RWPE2 (cell line): Measurements from ENCODE around the gene SLC12A7.

Experiments
- ATAC-seq: fragments of 200-7000 bp; cut with Tn5 transposase; 3 replicates; pipeline ENCODE4 v1.9.1; 2021; ENCODE audit warnings: low read depth
- DNase-seq: peaks from one replicate; pipeline ENCODE4 v3.0.0-alpha.2; 2020; ENCODE audit warnings: low spot score
- H3K27ac ChIP-seq: fragments of 450-650 bp; 2 replicates; pipeline ENCODE4 v1.5.1; 2017; ENCODE audit warnings: mild to moderate bottlenecking; ENCODE audit not compliant: poor library complexity, severe bottlenecking
- H3K27me3 ChIP-seq: fragments of 250-450 bp; sonication (Bioruptor Pico); 2 replicates; pipeline ENCODE4 v1.5.1; 2021; ENCODE audit warnings: mild to moderate bottlenecking, moderate library complexity; ENCODE audit not compliant: insufficient read depth, poor library complexity, severe bottlenecking
- H3K36me3 ChIP-seq: fragments of 250-450 bp; sonication (Bioruptor Pico); 2 replicates; pipeline ENCODE4 v1.5.1; 2020; ENCODE audit warnings: low read depth, mild to moderate bottlenecking, moderate library complexity
- H3K4me1 ChIP-seq: fragments of 250-450 bp; sonication (Bioruptor Pico); 2 replicates; pipeline ENCODE4 v1.5.1; 2021; ENCODE audit warnings: mild to moderate bottlenecking, moderate library complexity; ENCODE audit not compliant: insufficient read depth, poor library complexity, severe bottlenecking
- H3K4me3 ChIP-seq: fragments of 250-450 bp; sonication (Bioruptor Pico); 2 replicates; pipeline ENCODE4 v1.5.1; 2021; ENCODE audit warnings: mild to moderate bottlenecking, moderate library complexity; ENCODE audit not compliant: severe bottlenecking
- H3K9me3 ChIP-seq: fragments of 250-450 bp; sonication (Bioruptor Pico); 2 replicates; pipeline ENCODE4 v1.5.1; 2021; ENCODE audit warnings: mild to moderate bottlenecking, moderate library complexity; ENCODE audit not compliant: severe bottlenecking
- TF ChIP-seq, protein P1 (sequence below): fragments of 450-650 bp; IDR thresholded peaks from one replicate; pipeline ENCODE4 v1.5.1; 2017; ENCODE audit warnings: mild to moderate bottlenecking, moderate library complexity; ENCODE audit not compliant: poor library complexity, severe bottlenecking

Gene SLC12A7

DNA sequence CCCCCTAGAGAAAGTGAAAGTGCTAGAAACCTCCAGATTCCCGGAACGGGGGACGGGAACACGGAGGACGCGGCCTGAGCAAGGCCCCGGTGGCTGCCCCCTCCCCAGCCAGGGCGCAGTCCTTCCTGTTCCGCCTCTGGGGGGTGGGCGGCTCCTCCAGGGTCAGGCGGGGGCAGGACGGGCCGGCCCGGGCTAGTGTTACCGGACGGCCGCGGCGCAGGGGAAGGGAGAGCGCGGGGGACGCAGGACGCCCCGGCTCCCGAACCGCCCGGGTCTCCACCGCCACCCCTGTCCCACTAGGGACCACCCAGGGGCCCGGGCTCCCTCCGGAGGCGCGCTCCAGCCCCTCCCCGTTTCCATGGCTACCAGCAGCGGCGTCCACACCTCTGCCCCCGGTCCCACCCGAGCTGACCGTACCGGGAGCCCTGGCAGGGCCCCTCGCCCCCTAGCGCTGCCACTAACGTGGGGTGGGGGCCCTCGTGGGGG lies 579 bp downstream of the SLC12A7 start:
- peaks cover 9% of the 10 kb centered on the region for H3K4me1 ChIP-seq
- peak overlapping the region; percentile 72 for H3K4me3 ChIP-seq
- no peak for DNase-seq
- TF ChIP-seq, protein P1, sequence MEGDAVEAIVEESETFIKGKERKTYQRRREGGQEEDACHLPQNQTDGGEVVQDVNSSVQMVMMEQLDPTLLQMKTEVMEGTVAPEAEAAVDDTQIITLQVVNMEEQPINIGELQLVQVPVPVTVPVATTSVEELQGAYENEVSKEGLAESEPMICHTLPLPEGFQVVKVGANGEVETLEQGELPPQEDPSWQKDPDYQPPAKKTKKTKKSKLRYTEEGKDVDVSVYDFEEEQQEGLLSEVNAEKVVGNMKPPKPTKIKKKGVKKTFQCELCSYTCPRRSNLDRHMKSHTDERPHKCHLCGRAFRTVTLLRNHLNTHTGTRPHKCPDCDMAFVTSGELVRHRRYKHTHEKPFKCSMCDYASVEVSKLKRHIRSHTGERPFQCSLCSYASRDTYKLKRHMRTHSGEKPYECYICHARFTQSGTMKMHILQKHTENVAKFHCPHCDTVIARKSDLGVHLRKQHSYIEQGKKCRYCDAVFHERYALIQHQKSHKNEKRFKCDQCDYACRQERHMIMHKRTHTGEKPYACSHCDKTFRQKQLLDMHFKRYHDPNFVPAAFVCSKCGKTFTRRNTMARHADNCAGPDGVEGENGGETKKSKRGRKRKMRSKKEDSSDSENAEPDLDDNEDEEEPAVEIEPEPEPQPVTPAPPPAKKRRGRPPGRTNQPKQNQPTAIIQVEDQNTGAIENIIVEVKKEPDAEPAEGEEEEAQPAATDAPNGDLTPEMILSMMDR: no peak
- H3K9me3 ChIP-seq: no peaks in the 10 kb centered on the region
- ATAC-seq: peak; percentile 3; the same call in 1 of the 3 replicates
- H3K27ac ChIP-seq: peak overlapping the region; percentile 27
- H3K27me3 ChIP-seq: no peaks in the 10 kb centered on the region
- H3K36me3 ChIP-seq: no peaks in the 10 kb centered on the region

GRCh38 chr5:1110307-1111240 lies 1.3 kb downstream of the SLC12A7 start:
- Histone ChIP-seq H3K27ac (peak overlapping the region; percentile 27), H3K4me1 (peaks cover 9% of the 10 kb centered on the region)
- no peak for ATAC-seq

GRCh38 chr5:1109542-1110306 lies 2.1 kb downstream of the SLC12A7 start:
- Histone ChIP-seq H3K27me3 (no peaks in the 10 kb centered on the region), H3K27ac (no peak overlapping the region), H3K4me3 (no peak overlapping the region), H3K9me3 (no peaks in the 10 kb centered on the region), H3K4me1 (peaks cover 9% of the 10 kb centered on the region), H3K36me3 (no peaks in the 10 kb centered on the region)
- TF ChIP-seq, protein P1: no peak
- no peak for ATAC-seq
- no peak for DNase-seq

More at GRCh38 chr5:1110307-1111240, 1.3 kb downstream of the SLC12A7 start:
- Histone ChIP-seq H3K9me3 (no peaks in the 10 kb centered on the region), H3K36me3 (no peaks in the 10 kb centered on the region), H3K27me3 (no peaks in the 10 kb centered on the region), H3K4me3 (peak overlapping the region; percentile 72)
- no peak for DNase-seq
- TF ChIP-seq, protein P1: no peak

GRCh38 chr5:1108865-1109174 lies 3.0 kb downstream of the SLC12A7 start:
- H3K27me3 ChIP-seq: no peaks in the 10 kb centered on the region
- no peak for DNase-seq
- no peak for ATAC-seq
- no peaks in the 10 kb centered on the region for H3K36me3 ChIP-seq
- H3K4me3 ChIP-seq: no peak overlapping the region
- peaks cover 9% of the 10 kb centered on the region for H3K4me1 ChIP-seq
- H3K27ac ChIP-seq: no peak overlapping the region
- TF ChIP-seq, protein P1: no peak
- no peaks in the 10 kb centered on the region for H3K9me3 ChIP-seq
